GM12873 (cell line): ENCODE data around the gene ABCA3.

Source experiments
- TF ChIP-seq, protein P1 (sequence below): IDR thresholded peaks from 2 replicates; pipeline ENCODE4 v1.5.1; 2012; ENCODE audit warnings: low read depth, mild to moderate bottlenecking, moderate library complexity, low read length, control low read depth; ENCODE audit not compliant: insufficient read depth; ENCODE audit errors: missing control alignments

The ABCA3 gene

DNA sequence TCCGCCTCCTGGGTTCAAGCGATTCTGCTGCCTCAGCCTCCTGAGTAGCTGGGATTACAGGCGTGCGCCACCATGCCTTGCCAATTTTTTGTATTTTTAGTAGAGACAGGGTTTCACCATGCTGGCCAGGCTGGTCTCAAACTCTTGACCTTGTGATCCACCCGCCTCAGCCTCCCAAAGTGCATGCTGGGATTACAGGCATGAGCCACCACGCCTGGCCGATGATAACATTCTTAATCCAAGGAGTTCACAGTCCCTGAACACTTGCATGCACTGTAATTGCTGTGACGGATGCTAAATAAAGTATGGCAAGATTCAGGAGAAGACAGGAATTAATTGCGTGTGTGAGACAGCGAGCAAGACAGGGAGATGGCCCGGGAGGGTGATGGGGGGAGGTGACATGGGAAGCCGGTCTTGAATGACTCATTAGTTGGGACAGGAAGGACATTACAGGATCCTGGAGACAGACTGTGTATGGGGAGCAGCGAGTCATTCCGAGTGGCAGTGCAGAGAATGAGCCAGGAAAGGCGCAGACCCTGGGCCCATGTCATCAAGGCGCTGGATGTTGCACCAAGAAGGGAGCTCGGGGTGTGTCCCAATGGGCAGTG is 6.7 kb downstream of the ABCA3 start:
- TF ChIP-seq, protein P1, sequence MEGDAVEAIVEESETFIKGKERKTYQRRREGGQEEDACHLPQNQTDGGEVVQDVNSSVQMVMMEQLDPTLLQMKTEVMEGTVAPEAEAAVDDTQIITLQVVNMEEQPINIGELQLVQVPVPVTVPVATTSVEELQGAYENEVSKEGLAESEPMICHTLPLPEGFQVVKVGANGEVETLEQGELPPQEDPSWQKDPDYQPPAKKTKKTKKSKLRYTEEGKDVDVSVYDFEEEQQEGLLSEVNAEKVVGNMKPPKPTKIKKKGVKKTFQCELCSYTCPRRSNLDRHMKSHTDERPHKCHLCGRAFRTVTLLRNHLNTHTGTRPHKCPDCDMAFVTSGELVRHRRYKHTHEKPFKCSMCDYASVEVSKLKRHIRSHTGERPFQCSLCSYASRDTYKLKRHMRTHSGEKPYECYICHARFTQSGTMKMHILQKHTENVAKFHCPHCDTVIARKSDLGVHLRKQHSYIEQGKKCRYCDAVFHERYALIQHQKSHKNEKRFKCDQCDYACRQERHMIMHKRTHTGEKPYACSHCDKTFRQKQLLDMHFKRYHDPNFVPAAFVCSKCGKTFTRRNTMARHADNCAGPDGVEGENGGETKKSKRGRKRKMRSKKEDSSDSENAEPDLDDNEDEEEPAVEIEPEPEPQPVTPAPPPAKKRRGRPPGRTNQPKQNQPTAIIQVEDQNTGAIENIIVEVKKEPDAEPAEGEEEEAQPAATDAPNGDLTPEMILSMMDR = no peak

GRCh38 chr16:2333231-2333630 is 7.3 kb downstream of the ABCA3 start:
- TF ChIP-seq, protein P1 = no peak

DNA sequence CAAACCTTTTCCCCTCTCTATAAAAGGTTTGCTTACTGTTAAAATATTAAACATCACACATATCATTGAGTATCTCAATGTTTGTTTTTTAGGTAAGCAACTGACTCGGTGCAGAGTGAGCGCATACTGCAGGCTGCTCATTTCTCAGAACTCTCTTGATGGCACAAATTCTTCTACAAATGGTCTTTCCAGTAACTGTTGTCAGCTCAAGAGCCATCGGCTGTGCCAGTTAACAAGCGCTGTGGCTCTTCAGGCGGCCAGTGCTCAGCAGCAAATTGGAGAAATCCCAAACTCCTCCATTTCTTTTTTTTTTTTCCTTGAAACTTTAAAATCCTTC is 8.6 kb downstream of the ABCA3 start:
- TF ChIP-seq, protein P1 = no peak

- TF ChIP-seq, protein P1 = no peak
Measured at GRCh38 chr16:2331199-2331930, 9.2 kb downstream of the ABCA3 start.

GRCh38 chr16:2329532-2329931 is 11.0 kb downstream of the ABCA3 start:
- TF ChIP-seq, protein P1 = no peak

DNA sequence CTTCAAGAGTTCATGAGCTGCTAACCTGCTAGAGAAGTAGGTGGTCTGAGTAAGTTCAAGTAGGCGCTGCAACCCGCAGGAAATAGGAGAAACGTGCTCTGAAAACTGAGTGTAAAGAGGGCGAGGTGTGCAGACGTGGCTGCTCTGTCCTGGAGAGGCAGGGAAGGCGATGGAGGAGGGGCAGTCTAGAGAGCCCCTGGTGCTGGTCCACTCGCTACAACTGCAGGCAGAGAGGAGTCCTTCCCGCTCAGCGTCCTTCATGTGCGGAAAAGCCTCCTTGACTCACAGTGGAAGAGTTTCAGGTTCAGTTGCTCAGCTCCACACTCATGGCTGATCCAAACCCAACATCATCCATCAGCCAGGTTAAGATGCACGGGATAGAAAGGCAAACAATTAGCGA is 12.1 kb downstream of the ABCA3 start:
- TF ChIP-seq, protein P1 = no peak

GRCh38 chr16:2326191-2326590 is 14.3 kb downstream of the ABCA3 start:
- TF ChIP-seq, protein P1 = no peak
